HG03108 (cell line): Measurements from ENCODE around the gene FRMD5.

Experiments
- ATAC-seq: cut with Tn5 transposase; IDR thresholded peaks from one replicate; pipeline ENCODE4 v1.9.1; 2021; ENCODE audit warnings: moderate library complexity; ENCODE audit not compliant: unreplicated experiment

Gene FRMD5

GRCh38 chr15:44163370-44163769, 31.7 kb downstream of the FRMD5 start:
- ATAC-seq = no peak

GRCh38 chr15:44160796-44161195, 34.3 kb downstream of the FRMD5 start:
- ATAC-seq = no peak

- no peak for ATAC-seq
Measured at GRCh38 chr15:44159492-44159891, 35.6 kb downstream of the FRMD5 start.

- ATAC-seq = no peak
Measured at GRCh38 chr15:44158111-44158510, 37.0 kb downstream of the FRMD5 start.

- ATAC-seq = no peak
Measured at GRCh38 chr15:44157679-44158078, 37.4 kb downstream of the FRMD5 start.

GRCh38 chr15:44153352-44153751, 41.7 kb downstream of the FRMD5 start:
- no peak for ATAC-seq

- no peak for ATAC-seq
Measured at GRCh38 chr15:44149224-44149623, 45.8 kb downstream of the FRMD5 start.

GRCh38 chr15:44148580-44148979, 46.5 kb downstream of the FRMD5 start:
- no peak for ATAC-seq

- no peak for ATAC-seq
Measured at GRCh38 chr15:44147636-44148035, 47.4 kb downstream of the FRMD5 start.

GRCh38 chr15:44145495-44145894, 49.6 kb downstream of the FRMD5 start:
- no peak for ATAC-seq

GRCh38 chr15:44144992-44145391, 50.1 kb downstream of the FRMD5 start:
- no peak for ATAC-seq

- no peak for ATAC-seq
Measured at GRCh38 chr15:44144184-44144583, 50.9 kb downstream of the FRMD5 start.

GRCh38 chr15:44137750-44138149, 57.3 kb downstream of the FRMD5 start:
- ATAC-seq = no peak

GRCh38 chr15:44136991-44137477, 58.0 kb downstream of the FRMD5 start:
- no peak for ATAC-seq

- no peak for ATAC-seq
Measured at GRCh38 chr15:44132057-44132456, 63.0 kb downstream of the FRMD5 start.

- ATAC-seq = no peak
Measured at GRCh38 chr15:44130778-44131177, 64.3 kb downstream of the FRMD5 start.

GRCh38 chr15:44129911-44130310, 65.2 kb downstream of the FRMD5 start:
- no peak for ATAC-seq

GRCh38 chr15:44128443-44128842, 66.6 kb downstream of the FRMD5 start:
- no peak for ATAC-seq

- no peak for ATAC-seq
Measured at GRCh38 chr15:44125879-44126278, 69.2 kb downstream of the FRMD5 start.

GRCh38 chr15:44102675-44103254, 92.3 kb downstream of the FRMD5 start:
- ATAC-seq = no peak

GRCh38 chr15:44101944-44102343, 93.1 kb downstream of the FRMD5 start:
- ATAC-seq = no peak

GRCh38 chr15:44101286-44101685, 93.8 kb downstream of the FRMD5 start:
- ATAC-seq = no peak

- no peak for ATAC-seq
Measured at GRCh38 chr15:44099671-44100070, 95.4 kb downstream of the FRMD5 start.
